GM12878 (cell line): ENCODE measurements around the gene P2RX1.

Source experiments
- CTCF ChIP-seq, 3 experiments: IDR thresholded peaks in 2 of 3; conservative IDR thresholded peaks in 1 of 3; 2 replicates each; pipeline ENCODE4 v1.5.1; 2011; ENCODE audit warnings: low read depth in 3 of 3, low read length in 3 of 3, mild to moderate bottlenecking in 3 of 3, control low read depth in 2 of 3, moderate library complexity in 2 of 3, inconsistent platforms in 1 of 3, mixed read lengths in 1 of 3; ENCODE audit not compliant: control insufficient read depth in 2 of 3, insufficient read depth in 1 of 3; ENCODE audit errors: extremely low read depth in 1 of 3
- EZH2 ChIP-seq: IDR thresholded peaks from 2 replicates; pipeline ENCODE4 v1.6.1; 2012; ENCODE audit warnings: low read depth, mild to moderate bottlenecking, control low read depth, inconsistent platforms, low read length, borderline replicate concordance; ENCODE audit not compliant: control insufficient read depth
- JUNB ChIP-seq: IDR thresholded peaks from 2 replicates; pipeline ENCODE4 v1.6.1; 2016; ENCODE audit warnings: antibody characterized with exemption, mild to moderate bottlenecking
- POLR2A ChIP-seq: IDR thresholded peaks from 2 replicates; pipeline ENCODE4 v1.6.1; 2011; ENCODE audit warnings: low read depth, mild to moderate bottlenecking, low read length
- RAD51 ChIP-seq: fragments of 450-650 bp; IDR thresholded peaks from 2 replicates; pipeline ENCODE4 v1.6.1; 2016; ENCODE audit warnings: moderate library complexity, mild to moderate bottlenecking, inconsistent platforms

DNA sequence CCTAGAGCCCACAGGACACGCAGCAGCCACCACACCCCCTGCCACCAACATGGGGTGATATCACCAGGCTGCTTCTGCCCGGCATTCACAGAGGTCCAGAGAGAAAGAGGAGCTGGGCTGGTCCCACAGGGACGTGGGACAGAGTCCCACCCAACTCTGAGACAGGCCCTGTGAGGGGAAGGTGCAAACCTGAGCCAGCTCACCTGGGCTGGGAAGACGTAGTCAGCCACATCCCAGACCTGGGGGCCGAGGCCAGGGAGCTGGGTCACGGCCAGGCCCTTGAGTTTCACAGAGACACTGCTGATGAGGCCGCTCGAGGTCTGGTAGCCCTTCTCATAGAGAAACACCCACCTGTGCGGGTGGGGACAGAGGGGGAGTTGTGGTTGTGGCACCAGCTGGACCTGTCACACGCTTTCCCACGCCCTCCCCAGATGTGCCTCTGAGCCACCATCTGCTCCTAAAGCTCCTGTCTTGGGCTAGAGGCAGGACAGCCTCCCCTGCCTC, 11.2 kb downstream of the P2RX1 start:
- no peak for TF ChIP-seq CTCF (IDR thresholded peaks at IDR 0.05 in 2 of 3, conservative IDR thresholded peaks at IDR 0.05 in 1 of 3; ENCODE audit: control insufficient read depth in 2 of 3, extremely low read depth in 1 of 3, insufficient read depth in 1 of 3, low read depth in 3 of 3, low read length in 3 of 3)
- TF ChIP-seq EZH2 = no peak
- TF ChIP-seq RAD51 = no peak
- TF ChIP-seq JUNB = no peak
- no peak for TF ChIP-seq POLR2A
